Adrenal gland (tissue), 5 donors: ENCODE results near the gene COLGALT1.

Experiments
- POLR2A ChIP-seq, 2 donors: fragments of 450-650 bp; IDR thresholded peaks; one replicate each; pipeline ENCODE4 v1.6.1; 2017; ENCODE audit warnings: antibody characterized with exemption in 2 of 2, mild to moderate bottlenecking in 2 of 2, moderate library complexity in 1 of 2
- TF ChIP-seq, protein P1 (sequence below), 6 experiments: fragments of 450-650 bp in 4 of 6; fragments of 200-600 bp in 2 of 6; sonication (generic) in 1 of 6; IDR thresholded peaks; 1 replicate in 5 of 6; 2 replicates in 1 of 6; pipeline versions ENCODE4 v1.5.1 to v1.8.0; 2016 to 2021; ENCODE audit warnings: antibody characterized with exemption in 6 of 6, mild to moderate bottlenecking in 2 of 6, moderate library complexity in 1 of 6
- donor health status: DM: no; HTN: no; CAD: no.

DNA sequence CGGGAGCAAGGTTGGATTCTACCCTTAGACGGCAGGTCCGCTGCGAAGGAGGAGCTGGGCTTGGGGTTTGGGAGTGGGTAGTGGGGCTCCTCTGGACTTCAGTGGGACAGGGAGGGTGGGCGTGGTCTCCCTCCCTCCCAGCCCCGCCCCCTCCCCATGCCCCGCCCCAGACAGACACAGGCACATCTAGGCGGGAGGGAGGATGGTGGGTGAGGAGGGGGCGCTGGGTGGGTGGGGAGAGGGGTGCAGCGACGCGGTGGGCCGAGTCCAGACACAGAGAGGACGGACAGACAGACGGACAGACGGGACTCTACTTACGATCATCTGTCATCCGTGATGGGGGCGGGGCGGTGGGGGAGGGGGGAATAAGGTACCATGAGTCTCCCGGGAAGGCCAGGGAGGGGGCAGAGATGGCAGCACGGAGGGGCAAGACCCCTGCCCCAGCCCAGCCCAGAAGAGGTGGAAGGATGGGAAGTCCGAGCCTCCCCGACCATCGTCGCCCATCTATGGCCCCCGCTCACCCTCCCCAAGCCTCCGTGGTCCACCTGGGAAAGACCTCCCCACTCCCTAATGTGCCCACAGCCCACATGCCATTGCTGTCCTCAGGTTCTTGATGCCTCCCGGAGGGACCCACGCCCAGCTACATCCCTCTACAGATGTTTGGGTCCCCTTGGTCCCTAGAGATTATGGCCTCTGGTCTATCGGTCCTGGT lies 67.9 kb downstream of the COLGALT1 start:
- TF ChIP-seq, protein P1, sequence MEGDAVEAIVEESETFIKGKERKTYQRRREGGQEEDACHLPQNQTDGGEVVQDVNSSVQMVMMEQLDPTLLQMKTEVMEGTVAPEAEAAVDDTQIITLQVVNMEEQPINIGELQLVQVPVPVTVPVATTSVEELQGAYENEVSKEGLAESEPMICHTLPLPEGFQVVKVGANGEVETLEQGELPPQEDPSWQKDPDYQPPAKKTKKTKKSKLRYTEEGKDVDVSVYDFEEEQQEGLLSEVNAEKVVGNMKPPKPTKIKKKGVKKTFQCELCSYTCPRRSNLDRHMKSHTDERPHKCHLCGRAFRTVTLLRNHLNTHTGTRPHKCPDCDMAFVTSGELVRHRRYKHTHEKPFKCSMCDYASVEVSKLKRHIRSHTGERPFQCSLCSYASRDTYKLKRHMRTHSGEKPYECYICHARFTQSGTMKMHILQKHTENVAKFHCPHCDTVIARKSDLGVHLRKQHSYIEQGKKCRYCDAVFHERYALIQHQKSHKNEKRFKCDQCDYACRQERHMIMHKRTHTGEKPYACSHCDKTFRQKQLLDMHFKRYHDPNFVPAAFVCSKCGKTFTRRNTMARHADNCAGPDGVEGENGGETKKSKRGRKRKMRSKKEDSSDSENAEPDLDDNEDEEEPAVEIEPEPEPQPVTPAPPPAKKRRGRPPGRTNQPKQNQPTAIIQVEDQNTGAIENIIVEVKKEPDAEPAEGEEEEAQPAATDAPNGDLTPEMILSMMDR (IDR thresholded peaks at IDR 0.05), result no peak
- no peak for TF ChIP-seq POLR2A (IDR thresholded peaks at IDR 0.05)
